Suprapubic skin (tissue), 3 donors: Measurements from ENCODE around the gene NEU4.

Source experiments
- CTCF ChIP-seq, 2 donors: fragments of 200-600 bp in 1 of 2; fragments of 450-650 bp in 1 of 2; sonication (generic) in 1 of 2; IDR thresholded peaks; one replicate each; pipeline ENCODE4 v1.5.1; 2016 to 2019; ENCODE audit warnings: antibody characterized with exemption in 2 of 2, mild to moderate bottlenecking in 1 of 2, moderate library complexity in 1 of 2
- EP300 ChIP-seq: sonication (generic); formaldehyde crosslinking; IDR thresholded peaks from one replicate; pipeline ENCODE4 v1.6.1; 2017; ENCODE audit warnings: antibody characterized with exemption
- POLR2A ChIP-seq, 2 donors: fragments of 450-650 bp; IDR thresholded peaks; one replicate each; pipeline ENCODE4 v1.6.1; 2017; ENCODE audit warnings: antibody characterized with exemption in 2 of 2, mild to moderate bottlenecking in 2 of 2, moderate library complexity in 2 of 2

- no peak for TF ChIP-seq POLR2A (IDR thresholded peaks at IDR 0.05)
- no peak for TF ChIP-seq CTCF (IDR thresholded peaks at IDR 0.05)
- TF ChIP-seq EP300: no peak
Observed at GRCh38 chr2:241862775-241863535, 54.0 kb downstream of the NEU4 start.
